DMS114 treated with DMSO at 0.1 percent for 48 hours (cell line): ENCODE results near the gene ADD1.
A peak's percentile ranks its signal among the peaks of the same experiment; 100 is the strongest.

ENCODE experiments used
- DNase-seq: peaks from one replicate; lab custom pipeline; 2025; ENCODE audit not compliant: unreplicated experiment; lab: John Stamatoyannopoulos, UW

Gene ADD1

GRCh38 chr4:2843263-2843940 is at the start of gene ADD1:
Gene ADD1, plus strand, starts transcription at chr4:2843844. Its CDS starts 32,072 bp downstream, at chr4:2875916.
- peak; percentile 67 for DNase-seq

- no peak for DNase-seq
Measured at GRCh38 chr4:2794486-2795299, 49.0 kb upstream of the ADD1 start.

GRCh38 chr4:2795300-2795892 is 48.2 kb upstream of the ADD1 start:
- DNase-seq: no peak

DNA sequence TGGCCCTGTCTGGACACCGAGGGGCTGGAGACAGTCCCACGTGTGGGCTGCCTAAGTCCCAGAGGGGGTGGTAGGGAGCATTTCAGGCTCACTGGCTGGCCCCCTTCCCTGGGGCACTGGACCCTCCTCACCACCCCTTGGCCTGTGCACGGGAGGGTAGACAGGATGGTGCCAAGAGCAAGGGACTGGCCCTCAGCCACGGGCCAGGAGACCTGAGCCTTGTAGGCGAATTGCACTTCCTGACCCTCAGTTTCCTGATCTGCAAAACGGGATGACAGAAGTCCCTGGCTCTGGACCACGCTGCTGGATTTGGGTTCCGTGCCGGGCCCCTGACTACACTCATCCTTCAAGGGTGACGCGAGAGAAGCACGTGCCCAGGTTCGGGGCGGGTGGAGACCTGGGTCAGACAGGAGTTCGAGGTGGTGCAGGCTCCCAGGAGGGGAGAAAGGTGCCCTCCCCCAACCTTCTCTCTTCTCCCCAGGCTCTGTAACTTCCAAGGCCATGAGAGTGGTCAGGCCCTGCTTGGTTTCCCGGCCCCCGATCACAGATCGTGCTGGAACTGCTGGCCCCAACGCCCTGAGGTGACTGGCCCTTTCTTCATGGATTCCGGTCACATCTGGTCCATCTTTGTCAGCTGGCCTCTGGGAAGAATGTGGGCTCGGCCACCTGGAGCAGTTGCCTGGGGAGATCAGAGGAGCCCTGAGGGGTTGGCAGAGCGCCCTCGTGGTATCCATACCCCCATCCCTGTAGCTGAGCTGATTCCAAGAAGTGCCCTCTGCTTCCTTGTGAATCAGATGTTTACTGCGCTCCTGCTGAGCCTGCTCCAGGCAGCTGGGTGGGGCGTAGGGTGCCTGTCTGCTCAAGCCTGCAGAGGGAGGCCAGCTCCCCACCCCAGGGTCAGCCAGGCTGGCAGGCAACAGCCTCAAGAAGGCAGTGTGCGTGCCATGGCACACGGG is 47.5 kb upstream of the ADD1 start:
- DNase-seq: no peak

GRCh38 chr4:2796849-2797544 is 46.6 kb upstream of the ADD1 start:
- no peak for DNase-seq

GRCh38 chr4:2797545-2798305 is 45.9 kb upstream of the ADD1 start:
- no peak for DNase-seq

GRCh38 chr4:2798399-2799223 is 45.0 kb upstream of the ADD1 start:
- no peak for DNase-seq

GRCh38 chr4:2799224-2799911 is 44.3 kb upstream of the ADD1 start:
- DNase-seq: no peak

DNA sequence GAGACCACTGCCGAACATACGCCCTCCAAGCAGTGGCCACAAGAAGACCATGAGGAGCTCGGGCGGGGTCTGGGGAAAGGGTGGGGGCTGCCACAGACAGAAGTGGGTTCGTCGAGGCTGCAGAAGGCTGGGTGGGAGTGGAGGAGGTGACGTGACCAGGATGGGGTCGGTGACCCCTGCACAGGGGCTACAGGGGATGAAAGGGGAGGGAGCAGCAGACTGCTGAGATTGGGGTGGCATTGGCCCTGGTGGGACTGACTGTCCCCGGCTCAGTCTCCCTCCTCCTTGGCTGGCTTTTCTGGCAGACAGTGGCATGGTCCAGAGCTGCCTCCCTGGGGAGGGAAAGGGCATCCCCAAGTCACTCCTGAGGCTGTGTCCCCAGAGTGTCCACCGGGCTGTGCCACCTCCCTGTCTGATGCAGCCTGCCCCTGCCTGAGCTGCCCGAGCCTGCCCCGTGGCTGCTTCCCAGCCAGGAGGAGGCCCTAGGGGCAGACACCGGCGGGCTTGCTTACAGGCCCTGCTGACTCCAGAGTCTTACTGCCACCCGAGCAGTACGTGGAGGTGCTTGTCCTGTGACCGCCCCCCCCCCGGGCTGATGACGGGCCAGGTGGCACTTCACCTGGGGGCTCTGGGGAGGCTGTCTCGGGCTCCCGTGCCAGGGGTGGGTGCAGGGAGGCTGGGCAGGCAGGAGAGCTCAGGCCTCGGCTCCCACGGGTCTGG is 43.5 kb upstream of the ADD1 start:
- no peak for DNase-seq

DNA sequence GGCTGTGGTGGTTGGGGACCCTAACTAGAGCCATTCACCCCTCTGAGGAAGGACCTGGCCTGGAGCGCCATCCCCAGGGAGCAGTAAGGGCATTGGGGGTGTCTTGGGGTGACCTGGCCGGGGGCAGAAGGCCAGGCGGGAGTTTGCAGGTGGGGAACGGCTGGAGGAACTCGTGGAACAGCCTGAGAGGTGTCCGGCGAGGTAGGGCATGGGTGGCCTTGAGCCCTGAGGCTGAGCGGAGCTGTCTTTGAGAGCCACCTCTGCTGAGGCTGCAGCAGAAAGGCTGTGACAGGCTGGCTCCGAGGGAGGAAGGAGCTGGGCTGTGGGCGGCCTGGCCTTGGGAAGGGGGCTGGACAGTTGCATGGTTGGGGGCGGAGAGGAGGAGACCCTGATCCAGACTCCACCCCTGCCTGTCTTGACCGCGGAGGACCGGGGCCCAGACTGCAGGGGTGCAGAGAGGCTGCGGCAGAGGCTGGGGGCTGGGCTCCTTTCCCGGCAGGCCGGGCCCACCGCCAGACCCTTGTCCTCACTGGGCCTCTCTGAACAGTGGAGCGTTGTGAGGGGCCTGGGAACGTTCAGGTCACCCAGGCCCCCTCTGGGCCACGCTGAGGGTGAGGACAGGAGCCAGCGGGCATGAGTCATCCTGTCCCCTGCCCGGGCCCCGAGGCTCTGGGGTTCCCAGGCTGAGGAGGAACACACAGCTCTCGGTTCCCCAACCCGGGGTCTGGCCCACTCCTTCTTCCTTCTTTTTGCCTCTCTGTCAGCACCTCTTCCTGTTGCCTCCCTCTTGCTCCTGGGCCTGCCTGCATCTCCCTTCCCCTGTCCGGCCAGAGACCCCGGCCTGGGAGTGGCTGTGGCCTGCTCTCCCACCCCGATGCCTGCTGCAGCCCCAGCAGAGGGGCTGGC is 42.7 kb upstream of the ADD1 start:
- DNase-seq: no peak

GRCh38 chr4:2802618-2803531 is 40.8 kb upstream of the ADD1 start:
- DNase-seq: no peak

GRCh38 chr4:2803624-2804448 is 39.8 kb upstream of the ADD1 start:
- no peak for DNase-seq

GRCh38 chr4:2804449-2804972 is 39.1 kb upstream of the ADD1 start:
- DNase-seq: no peak

GRCh38 chr4:2804973-2805501 is 38.6 kb upstream of the ADD1 start:
- DNase-seq: no peak
